Neural cell (in vitro differentiated cells): Measurements from ENCODE around the gene LRRC61.
"Not testable (repeated sequence)": the region's sequence is repeated elsewhere in the genome, so short reads cannot be mapped to it uniquely, and the experiment has no call there.

Experiments
- EZH2 ChIP-seq: fragments of 200-600, 300-800 bp; shearing (Covaris generic), sonication (generic); IDR thresholded peaks from 2 replicates; pipeline ENCODE4 v1.6.1; 2014; ENCODE audit warnings: antibody characterized with exemption, low read length, borderline replicate concordance, mild to moderate bottlenecking; ENCODE audit not compliant: insufficient read depth, poor library complexity, severe bottlenecking
- TF ChIP-seq, protein P1 (sequence below): fragments of 450-650 bp; IDR thresholded peaks from 2 replicates; pipeline ENCODE4 v1.5.1; 2014; ENCODE audit warnings: antibody characterized with exemption, mild to moderate bottlenecking, moderate library complexity; ENCODE audit not compliant: poor library complexity, severe bottlenecking

DNA sequence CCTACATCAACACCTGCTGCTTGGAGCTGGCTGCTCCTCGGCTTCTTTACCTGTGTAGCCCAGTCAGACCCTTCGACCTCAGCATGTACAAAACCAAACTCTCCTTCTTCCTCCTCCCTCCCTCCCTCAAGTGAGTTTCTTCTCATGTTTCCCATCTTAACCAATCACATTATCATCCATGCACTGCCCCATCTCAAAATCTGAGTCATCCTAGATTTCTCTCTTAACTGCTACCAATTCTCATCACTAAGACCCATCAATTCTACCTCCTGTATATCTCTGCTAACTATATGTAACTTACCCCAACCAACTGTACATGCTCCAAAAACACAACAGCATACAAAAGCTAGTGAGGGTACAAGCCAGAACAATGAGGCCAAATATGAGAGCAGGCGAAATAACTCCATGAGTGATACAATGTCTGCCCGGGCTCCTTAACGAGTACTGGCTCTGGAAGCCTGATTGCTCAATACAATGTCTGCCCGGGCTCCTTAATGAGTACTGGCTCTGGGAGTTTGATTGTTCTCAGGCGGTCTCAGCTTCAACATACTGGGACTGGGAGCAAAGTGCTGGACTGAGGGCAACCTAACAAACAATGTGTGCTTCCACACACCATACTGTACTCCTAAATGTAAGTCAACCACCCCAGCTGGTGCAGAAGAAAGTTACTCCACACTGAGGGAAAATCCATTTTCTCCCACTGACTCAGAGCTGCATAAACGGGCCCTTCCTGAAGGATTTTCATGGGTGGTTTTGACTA lies 18.5 kb upstream of the LRRC61 start:
- TF ChIP-seq, protein P1, sequence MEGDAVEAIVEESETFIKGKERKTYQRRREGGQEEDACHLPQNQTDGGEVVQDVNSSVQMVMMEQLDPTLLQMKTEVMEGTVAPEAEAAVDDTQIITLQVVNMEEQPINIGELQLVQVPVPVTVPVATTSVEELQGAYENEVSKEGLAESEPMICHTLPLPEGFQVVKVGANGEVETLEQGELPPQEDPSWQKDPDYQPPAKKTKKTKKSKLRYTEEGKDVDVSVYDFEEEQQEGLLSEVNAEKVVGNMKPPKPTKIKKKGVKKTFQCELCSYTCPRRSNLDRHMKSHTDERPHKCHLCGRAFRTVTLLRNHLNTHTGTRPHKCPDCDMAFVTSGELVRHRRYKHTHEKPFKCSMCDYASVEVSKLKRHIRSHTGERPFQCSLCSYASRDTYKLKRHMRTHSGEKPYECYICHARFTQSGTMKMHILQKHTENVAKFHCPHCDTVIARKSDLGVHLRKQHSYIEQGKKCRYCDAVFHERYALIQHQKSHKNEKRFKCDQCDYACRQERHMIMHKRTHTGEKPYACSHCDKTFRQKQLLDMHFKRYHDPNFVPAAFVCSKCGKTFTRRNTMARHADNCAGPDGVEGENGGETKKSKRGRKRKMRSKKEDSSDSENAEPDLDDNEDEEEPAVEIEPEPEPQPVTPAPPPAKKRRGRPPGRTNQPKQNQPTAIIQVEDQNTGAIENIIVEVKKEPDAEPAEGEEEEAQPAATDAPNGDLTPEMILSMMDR = not testable (repeated sequence)
- TF ChIP-seq EZH2 = not testable (repeated sequence)
